Ovary (tissue), 3 donors: ENCODE measurements around the gene AP3B1.

ENCODE experiments used
- CTCF ChIP-seq, 3 donors: fragments of 450-650 bp in 2 of 3; fragments of 200-600 bp in 1 of 3; IDR thresholded peaks; one replicate each; pipeline versions ENCODE4 v1.5.1 to v1.8.0; 2016 to 2022; ENCODE audit warnings: antibody characterized with exemption in 3 of 3, mild to moderate bottlenecking in 1 of 3
- POLR2A ChIP-seq: fragments of 450-650 bp; IDR thresholded peaks from one replicate; pipeline ENCODE4 v1.6.1; 2017; ENCODE audit warnings: antibody characterized with exemption, mild to moderate bottlenecking, moderate library complexity
- donor health status: DM: no; HTN: no; CAD: no.

GRCh38 chr5:78157001-78157400, 137.5 kb downstream of the AP3B1 start:
- TF ChIP-seq CTCF (IDR thresholded peaks at IDR 0.05): no peak
- TF ChIP-seq POLR2A: no peak
